ENCODE data around the gene ELK4.

DNA sequence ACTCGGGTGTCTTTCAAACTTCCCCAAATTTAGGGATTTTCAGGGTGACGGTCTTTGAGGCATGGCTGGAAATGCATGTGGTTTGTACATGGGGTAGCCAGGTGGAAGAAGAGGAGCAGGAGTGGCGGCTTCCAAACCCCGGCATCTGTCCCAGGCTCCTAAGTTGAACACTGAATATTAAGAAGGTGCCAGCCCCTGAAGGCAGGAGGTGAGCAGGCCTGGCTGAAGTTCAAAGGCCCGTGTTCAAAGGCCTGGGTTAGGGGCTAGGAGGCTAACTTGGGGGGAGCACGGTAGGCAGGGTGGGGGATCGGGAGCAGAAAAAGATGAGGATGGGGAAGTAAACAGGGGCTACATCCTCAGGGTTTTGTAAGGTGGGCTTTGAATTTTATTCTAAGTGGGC, 42.8 kb downstream of the ELK4 start:
- TF ChIP-seq TAF1 (IDR thresholded peaks at IDR 0.05; ENCODE audit: low read depth) (no peak), TEAD4 (IDR thresholded peaks at IDR 0.05) (no peak), YY1 (IDR thresholded peaks at IDR 0.05; ENCODE audit: low read depth) (no peak), RAD21 (IDR thresholded peaks at IDR 0.05; ENCODE audit: low read depth) (no peak), EP300 (IDR thresholded peaks at IDR 0.05; ENCODE audit: borderline replicate concordance) (no peak), TCF12 (IDR thresholded peaks at IDR 0.05; ENCODE audit: low read depth) (no peak), ZBTB7A (IDR thresholded peaks at IDR 0.05; ENCODE audit: low read depth) (no peak)
- TF ChIP-seq, protein P1, sequence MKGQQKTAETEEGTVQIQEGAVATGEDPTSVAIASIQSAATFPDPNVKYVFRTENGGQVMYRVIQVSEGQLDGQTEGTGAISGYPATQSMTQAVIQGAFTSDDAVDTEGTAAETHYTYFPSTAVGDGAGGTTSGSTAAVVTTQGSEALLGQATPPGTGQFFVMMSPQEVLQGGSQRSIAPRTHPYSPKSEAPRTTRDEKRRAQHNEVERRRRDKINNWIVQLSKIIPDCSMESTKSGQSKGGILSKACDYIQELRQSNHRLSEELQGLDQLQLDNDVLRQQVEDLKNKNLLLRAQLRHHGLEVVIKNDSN (IDR thresholded peaks at IDR 0.05): no peak
- TF ChIP-seq, protein P2, sequence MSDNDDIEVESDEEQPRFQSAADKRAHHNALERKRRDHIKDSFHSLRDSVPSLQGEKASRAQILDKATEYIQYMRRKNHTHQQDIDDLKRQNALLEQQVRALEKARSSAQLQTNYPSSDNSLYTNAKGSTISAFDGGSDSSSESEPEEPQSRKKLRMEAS (IDR thresholded peaks at IDR 0.05): no peak
- TF ChIP-seq, protein P3, sequence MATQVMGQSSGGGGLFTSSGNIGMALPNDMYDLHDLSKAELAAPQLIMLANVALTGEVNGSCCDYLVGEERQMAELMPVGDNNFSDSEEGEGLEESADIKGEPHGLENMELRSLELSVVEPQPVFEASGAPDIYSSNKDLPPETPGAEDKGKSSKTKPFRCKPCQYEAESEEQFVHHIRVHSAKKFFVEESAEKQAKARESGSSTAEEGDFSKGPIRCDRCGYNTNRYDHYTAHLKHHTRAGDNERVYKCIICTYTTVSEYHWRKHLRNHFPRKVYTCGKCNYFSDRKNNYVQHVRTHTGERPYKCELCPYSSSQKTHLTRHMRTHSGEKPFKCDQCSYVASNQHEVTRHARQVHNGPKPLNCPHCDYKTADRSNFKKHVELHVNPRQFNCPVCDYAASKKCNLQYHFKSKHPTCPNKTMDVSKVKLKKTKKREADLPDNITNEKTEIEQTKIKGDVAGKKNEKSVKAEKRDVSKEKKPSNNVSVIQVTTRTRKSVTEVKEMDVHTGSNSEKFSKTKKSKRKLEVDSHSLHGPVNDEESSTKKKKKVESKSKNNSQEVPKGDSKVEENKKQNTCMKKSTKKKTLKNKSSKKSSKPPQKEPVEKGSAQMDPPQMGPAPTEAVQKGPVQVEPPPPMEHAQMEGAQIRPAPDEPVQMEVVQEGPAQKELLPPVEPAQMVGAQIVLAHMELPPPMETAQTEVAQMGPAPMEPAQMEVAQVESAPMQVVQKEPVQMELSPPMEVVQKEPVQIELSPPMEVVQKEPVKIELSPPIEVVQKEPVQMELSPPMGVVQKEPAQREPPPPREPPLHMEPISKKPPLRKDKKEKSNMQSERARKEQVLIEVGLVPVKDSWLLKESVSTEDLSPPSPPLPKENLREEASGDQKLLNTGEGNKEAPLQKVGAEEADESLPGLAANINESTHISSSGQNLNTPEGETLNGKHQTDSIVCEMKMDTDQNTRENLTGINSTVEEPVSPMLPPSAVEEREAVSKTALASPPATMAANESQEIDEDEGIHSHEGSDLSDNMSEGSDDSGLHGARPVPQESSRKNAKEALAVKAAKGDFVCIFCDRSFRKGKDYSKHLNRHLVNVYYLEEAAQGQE (IDR thresholded peaks at IDR 0.05; ENCODE audit: low read depth): no peak

All from Ishikawa (cell line).